Liver (tissue), 9 donors: ENCODE data around the gene GFRA1. TPM values are rescaled to one million over a fixed set of nuclear protein-coding genes. Genes with fewer than 3 reads are reported as not detected.

Experiments used
- DNase-seq: peaks from one replicate; pipeline ENCODE4 v3.0.0-alpha.2; 2017; ENCODE audit warnings: low spot score
- H3K27ac ChIP-seq, 2 donors: one replicate each; pipeline ENCODE4 v1.7.0; 2013; ENCODE audit warnings: inconsistent platforms in 2 of 2, low read length in 2 of 2, control low read depth in 1 of 2, low read depth in 1 of 2, mild to moderate bottlenecking in 1 of 2
- H3K27me3 ChIP-seq, 4 donors: one replicate each; pipeline versions ENCODE4 v1.6.1 to v1.7.0; 2013; ENCODE audit warnings: low read length in 3 of 4, inconsistent platforms in 1 of 4, mild to moderate bottlenecking in 1 of 4, moderate library complexity in 1 of 4; ENCODE audit not compliant: control insufficient read depth in 4 of 4, insufficient read depth in 4 of 4
- H3K36me3 ChIP-seq, 4 donors: one replicate each; pipeline versions ENCODE4 v1.6.1 to v1.7.0; 2013; ENCODE audit warnings: low read length in 3 of 4, mild to moderate bottlenecking in 3 of 4, low read depth in 1 of 4, moderate library complexity in 1 of 4; ENCODE audit not compliant: control insufficient read depth in 4 of 4, insufficient read depth in 3 of 4
- H3K4me1 ChIP-seq, 4 donors: one replicate each; pipeline versions ENCODE4 v1.6.1 to v1.7.0; 2013; ENCODE audit warnings: low read length in 3 of 4, mild to moderate bottlenecking in 3 of 4, moderate library complexity in 1 of 4; ENCODE audit not compliant: control insufficient read depth in 4 of 4, insufficient read depth in 4 of 4
- H3K4me3 ChIP-seq, 3 donors: one replicate each; pipeline versions ENCODE4 v1.6.1 to v1.7.0; 2013; ENCODE audit warnings: low read length in 3 of 3, control low read depth in 1 of 3, low read depth in 1 of 3, mild to moderate bottlenecking in 1 of 3
- H3K9ac ChIP-seq, 2 donors: one replicate each; pipeline ENCODE4 v1.7.0; 2013; ENCODE audit warnings: low read length in 2 of 2, mild to moderate bottlenecking in 2 of 2, moderate library complexity in 2 of 2, control low read depth in 1 of 2, low read depth in 1 of 2
- H3K9me3 ChIP-seq, 4 donors: one replicate each; pipeline versions ENCODE4 v1.6.1 to v1.7.0; 2013; ENCODE audit warnings: low read length in 3 of 4; ENCODE audit not compliant: control insufficient read depth in 4 of 4
- ATF3 ChIP-seq: IDR thresholded peaks from 2 replicates; pipeline ENCODE4 v1.6.1; 2016; ENCODE audit warnings: antibody characterized with exemption
- EGR1 ChIP-seq, 2 donors: IDR thresholded peaks; 2 replicates each; pipeline ENCODE4 v1.6.1; 2016 to 2018; ENCODE audit warnings: antibody characterized with exemption in 2 of 2, low read depth in 2 of 2
- FOXA1 ChIP-seq: IDR thresholded peaks from 2 replicates; pipeline ENCODE4 v1.6.1; 2016; ENCODE audit warnings: antibody characterized with exemption
- FOXA2 ChIP-seq: IDR thresholded peaks from 2 replicates; pipeline ENCODE4 v1.6.1; 2016; ENCODE audit warnings: antibody characterized with exemption
- GABPA ChIP-seq, 2 donors: IDR thresholded peaks in 1 of 2; conservative IDR thresholded peaks in 1 of 2; 2 replicates each; pipeline ENCODE4 v1.6.1; 2016; ENCODE audit warnings: antibody characterized with exemption in 2 of 2, mild to moderate bottlenecking in 1 of 2, moderate library complexity in 1 of 2
- HNF4A ChIP-seq, 2 donors: conservative IDR thresholded peaks; 2 replicates each; pipeline ENCODE4 v1.6.1; 2016; ENCODE audit warnings: antibody characterized with exemption in 2 of 2, mild to moderate bottlenecking in 2 of 2
- HNF4G ChIP-seq: IDR thresholded peaks from 2 replicates; pipeline ENCODE4 v1.6.1; 2016; ENCODE audit warnings: antibody characterized with exemption
- JUND ChIP-seq, 2 donors: IDR thresholded peaks; 2 replicates each; pipeline ENCODE4 v1.6.1; 2016; ENCODE audit warnings: antibody characterized with exemption in 2 of 2
- MAX ChIP-seq: IDR thresholded peaks from 2 replicates; pipeline ENCODE4 v1.6.1; 2016; ENCODE audit warnings: antibody characterized with exemption
- NR2F2 ChIP-seq: IDR thresholded peaks from 2 replicates; pipeline ENCODE4 v1.6.1; 2016; ENCODE audit warnings: antibody characterized with exemption
- RAD21 ChIP-seq, 2 donors: IDR thresholded peaks; 2 replicates each; pipeline ENCODE4 v1.6.1; 2016; ENCODE audit warnings: antibody characterized with exemption in 2 of 2, mild to moderate bottlenecking in 2 of 2
- RXRA ChIP-seq, 2 donors: IDR thresholded peaks; 2 replicates each; pipeline ENCODE4 v1.6.1; 2017 to 2018; ENCODE audit warnings: antibody characterized with exemption in 2 of 2, mild to moderate bottlenecking in 1 of 2
- SP1 ChIP-seq: IDR thresholded peaks from 2 replicates; pipeline ENCODE4 v1.6.1; 2018; ENCODE audit warnings: antibody characterized with exemption, mild to moderate bottlenecking
- TAF1 ChIP-seq: conservative IDR thresholded peaks from 2 replicates; pipeline ENCODE4 v1.6.1; 2016; ENCODE audit warnings: antibody characterized with exemption, mild to moderate bottlenecking
- YY1 ChIP-seq: IDR thresholded peaks from 2 replicates; pipeline ENCODE4 v1.6.1; 2016; ENCODE audit warnings: antibody characterized with exemption, mild to moderate bottlenecking
- ZBTB33 ChIP-seq: IDR thresholded peaks from 2 replicates; pipeline ENCODE4 v1.6.1; 2016; ENCODE audit warnings: antibody characterized with exemption
- WGBS: extraction: QIAGEN DNeasy Blood & Tissue Kit; methylation state at CpG from one replicate; pipeline ENCODE4 v1.1.7; 2013; 5-methylcytosine and 5-hydroxymethylcytosine counted together
- polyA plus RNA-seq, 2 donors: library from polyadenylated mRNA; stranded (reverse) in 1 of 2; unstranded in 1 of 2; fragments of 200-250 nt in 1 of 2; fragments of >200 nt in 1 of 2; fragmentation: Nextera tagmentation in 1 of 2; extraction: Ambion mirVana in 1 of 2; gene quantifications; one replicate each; pipeline versions ENCODE4 v1.2.1 to v1.2.3, GENCODE V29; 2013 to 2015
- total RNA-seq, 2 donors: library from RNA; depleted of rRNA; stranded (reverse); fragments of >200 nt; gene quantifications; one replicate each; pipeline ENCODE4 v1.2.3, GENCODE V29; 2014
- TF ChIP-seq, protein P1 (sequence below): IDR thresholded peaks from 2 replicates; pipeline ENCODE4 v1.6.1; 2016; ENCODE audit warnings: antibody characterized with exemption, mild to moderate bottlenecking
- TF ChIP-seq, protein P2 (sequence below): fragments of 150-350 bp; IDR thresholded peaks from 2 replicates; pipeline ENCODE4 v1.5.1; 2017; ENCODE audit warnings: improper control_type of control experiment, low read depth, low read length; ENCODE audit not compliant: missing input control
- donor health status: healthy.
- donor health status: healthy.
- donor health status: healthy.
- donor health status: healthy.
- donor health status: healthy.

The GFRA1 gene
- total and polyA plus RNA-seq, 4 donors: 14.2 to 53.6 (median 17.8) TPM

DNA sequence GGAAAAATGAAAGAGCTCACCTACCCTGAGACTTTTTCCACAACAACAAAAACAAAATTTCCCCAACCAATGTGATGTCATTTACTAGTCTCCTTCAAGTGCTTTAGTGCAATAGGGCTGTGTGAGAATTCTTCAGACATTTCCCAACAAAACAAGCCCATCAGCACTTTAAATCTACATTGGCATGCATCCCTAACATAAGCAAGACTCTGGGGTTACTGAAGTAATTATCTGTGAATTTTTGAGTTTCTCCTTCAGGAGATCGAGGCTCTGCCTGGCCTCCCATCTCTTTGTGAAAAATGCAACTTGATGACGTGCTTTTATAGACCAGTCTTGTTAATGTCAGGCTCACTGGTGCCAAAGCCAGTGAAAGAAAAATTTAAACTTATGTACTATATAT lies 255.6 kb downstream of the GFRA1 start:
- Histone ChIP-seq H3K9me3 (no peaks in the 10 kb centered on the region), H3K4me1 (no peaks in the 10 kb centered on the region), H3K27ac (no peak overlapping the region), H3K4me3 (no peak overlapping the region), H3K27me3 (no peaks in the 10 kb centered on the region), H3K9ac (no peak overlapping the region), H3K36me3 (no peaks in the 10 kb centered on the region)
- 88% methylated on average over 2 of the region's 2 CpGs for WGBS
- DNase-seq: no peak
- no peak for TF ChIP-seq NR2F2
- no peak for TF ChIP-seq HNF4G
- TF ChIP-seq, protein P1, sequence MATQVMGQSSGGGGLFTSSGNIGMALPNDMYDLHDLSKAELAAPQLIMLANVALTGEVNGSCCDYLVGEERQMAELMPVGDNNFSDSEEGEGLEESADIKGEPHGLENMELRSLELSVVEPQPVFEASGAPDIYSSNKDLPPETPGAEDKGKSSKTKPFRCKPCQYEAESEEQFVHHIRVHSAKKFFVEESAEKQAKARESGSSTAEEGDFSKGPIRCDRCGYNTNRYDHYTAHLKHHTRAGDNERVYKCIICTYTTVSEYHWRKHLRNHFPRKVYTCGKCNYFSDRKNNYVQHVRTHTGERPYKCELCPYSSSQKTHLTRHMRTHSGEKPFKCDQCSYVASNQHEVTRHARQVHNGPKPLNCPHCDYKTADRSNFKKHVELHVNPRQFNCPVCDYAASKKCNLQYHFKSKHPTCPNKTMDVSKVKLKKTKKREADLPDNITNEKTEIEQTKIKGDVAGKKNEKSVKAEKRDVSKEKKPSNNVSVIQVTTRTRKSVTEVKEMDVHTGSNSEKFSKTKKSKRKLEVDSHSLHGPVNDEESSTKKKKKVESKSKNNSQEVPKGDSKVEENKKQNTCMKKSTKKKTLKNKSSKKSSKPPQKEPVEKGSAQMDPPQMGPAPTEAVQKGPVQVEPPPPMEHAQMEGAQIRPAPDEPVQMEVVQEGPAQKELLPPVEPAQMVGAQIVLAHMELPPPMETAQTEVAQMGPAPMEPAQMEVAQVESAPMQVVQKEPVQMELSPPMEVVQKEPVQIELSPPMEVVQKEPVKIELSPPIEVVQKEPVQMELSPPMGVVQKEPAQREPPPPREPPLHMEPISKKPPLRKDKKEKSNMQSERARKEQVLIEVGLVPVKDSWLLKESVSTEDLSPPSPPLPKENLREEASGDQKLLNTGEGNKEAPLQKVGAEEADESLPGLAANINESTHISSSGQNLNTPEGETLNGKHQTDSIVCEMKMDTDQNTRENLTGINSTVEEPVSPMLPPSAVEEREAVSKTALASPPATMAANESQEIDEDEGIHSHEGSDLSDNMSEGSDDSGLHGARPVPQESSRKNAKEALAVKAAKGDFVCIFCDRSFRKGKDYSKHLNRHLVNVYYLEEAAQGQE: no peak
- TF ChIP-seq RXRA (IDR thresholded peaks at IDR 0.05): no peak
- TF ChIP-seq TAF1: no peak
- no peak for TF ChIP-seq MAX
- no peak for TF ChIP-seq SP1
- TF ChIP-seq JUND (IDR thresholded peaks at IDR 0.05): no peak
- TF ChIP-seq RAD21 (IDR thresholded peaks at IDR 0.05): no peak
- no peak for TF ChIP-seq HNF4A (conservative IDR thresholded peaks at IDR 0.05)

GRCh38 chr10:116015583-116016333 lies 257.2 kb downstream of the GFRA1 start:
- H3K4me3 ChIP-seq: no peak overlapping the region
- 81% methylated on average over 7 of the region's 7 CpGs for WGBS
- no peaks in the 10 kb centered on the region for H3K4me1 ChIP-seq
- H3K36me3 ChIP-seq: no peaks in the 10 kb centered on the region
- H3K9me3 ChIP-seq: no peaks in the 10 kb centered on the region
- TF ChIP-seq GABPA (IDR thresholded peaks at IDR 0.05 in 1 of 2, conservative IDR thresholded peaks at IDR 0.05 in 1 of 2) (no peak), NR2F2 (no peak), HNF4G (no peak), EGR1 (IDR thresholded peaks at IDR 0.05; ENCODE audit: low read depth in 2 of 2) (no peak), YY1 (no peak), JUND (IDR thresholded peaks at IDR 0.05) (no peak), TAF1 (no peak), MAX (no peak), ATF3 (no peak), HNF4A (conservative IDR thresholded peaks at IDR 0.05) (no peak), FOXA1 (no peak), RAD21 (IDR thresholded peaks at IDR 0.05) (no peak), SP1 (no peak), FOXA2 (no peak), ZBTB33 (no peak), RXRA (IDR thresholded peaks at IDR 0.05) (no peak)
- TF ChIP-seq, protein P1: no peak
- TF ChIP-seq, protein P2, sequence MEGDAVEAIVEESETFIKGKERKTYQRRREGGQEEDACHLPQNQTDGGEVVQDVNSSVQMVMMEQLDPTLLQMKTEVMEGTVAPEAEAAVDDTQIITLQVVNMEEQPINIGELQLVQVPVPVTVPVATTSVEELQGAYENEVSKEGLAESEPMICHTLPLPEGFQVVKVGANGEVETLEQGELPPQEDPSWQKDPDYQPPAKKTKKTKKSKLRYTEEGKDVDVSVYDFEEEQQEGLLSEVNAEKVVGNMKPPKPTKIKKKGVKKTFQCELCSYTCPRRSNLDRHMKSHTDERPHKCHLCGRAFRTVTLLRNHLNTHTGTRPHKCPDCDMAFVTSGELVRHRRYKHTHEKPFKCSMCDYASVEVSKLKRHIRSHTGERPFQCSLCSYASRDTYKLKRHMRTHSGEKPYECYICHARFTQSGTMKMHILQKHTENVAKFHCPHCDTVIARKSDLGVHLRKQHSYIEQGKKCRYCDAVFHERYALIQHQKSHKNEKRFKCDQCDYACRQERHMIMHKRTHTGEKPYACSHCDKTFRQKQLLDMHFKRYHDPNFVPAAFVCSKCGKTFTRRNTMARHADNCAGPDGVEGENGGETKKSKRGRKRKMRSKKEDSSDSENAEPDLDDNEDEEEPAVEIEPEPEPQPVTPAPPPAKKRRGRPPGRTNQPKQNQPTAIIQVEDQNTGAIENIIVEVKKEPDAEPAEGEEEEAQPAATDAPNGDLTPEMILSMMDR: no peak
- H3K9ac ChIP-seq: no peak overlapping the region
- H3K27me3 ChIP-seq: no peaks in the 10 kb centered on the region
- no peak overlapping the region for H3K27ac ChIP-seq
- no peak for DNase-seq
